Raji (cell line): ENCODE results near the gene DDN.

ENCODE experiments used
- POLR2A ChIP-seq: IDR thresholded peaks from 2 replicates; pipeline ENCODE4 v1.6.1; 2011; ENCODE audit warnings: low read depth, low read length, control low read depth; ENCODE audit not compliant: insufficient read depth

Gene DDN

DNA sequence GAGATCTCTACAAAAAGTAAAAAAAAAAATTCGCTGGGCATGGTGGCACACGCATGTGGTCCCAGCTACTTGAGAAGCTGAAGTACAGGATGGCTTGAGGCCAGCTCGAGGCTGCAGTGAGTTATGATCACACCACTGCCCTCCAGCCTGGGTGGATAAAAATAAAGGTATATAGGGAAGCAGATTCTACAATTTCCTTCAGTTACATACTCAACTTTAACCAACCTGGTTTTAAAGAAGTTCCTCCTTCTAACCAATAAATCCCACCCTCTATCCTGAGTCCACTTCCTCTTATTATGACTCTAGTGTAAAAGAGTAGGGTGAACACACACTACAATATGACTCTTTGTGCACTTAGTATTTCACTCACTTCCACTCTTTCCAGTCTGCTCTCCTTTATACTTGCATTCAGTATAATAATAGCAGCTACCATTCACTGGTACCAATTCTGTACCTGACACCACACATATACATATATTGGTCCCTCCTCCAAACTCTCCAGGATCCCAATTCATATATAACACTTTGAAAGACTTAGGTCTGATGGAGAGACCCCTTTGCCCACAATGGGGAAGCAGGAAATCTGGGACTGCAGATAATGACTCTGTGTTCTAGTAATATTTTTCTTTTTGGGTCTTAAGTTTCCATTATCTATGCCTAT, 44.2 kb downstream of the DDN start:
- no peak for TF ChIP-seq POLR2A

- TF ChIP-seq POLR2A = no peak
Observed at GRCh38 chr12:48954061-48954460, 45.1 kb downstream of the DDN start.

- no peak for TF ChIP-seq POLR2A
Observed at GRCh38 chr12:48952691-48953090, 46.5 kb downstream of the DDN start.

- no peak for TF ChIP-seq POLR2A
Observed at GRCh38 chr12:48947727-48948126, 51.4 kb downstream of the DDN start.

- no peak for TF ChIP-seq POLR2A
Observed at GRCh38 chr12:48946943-48947342, 52.2 kb downstream of the DDN start.

GRCh38 chr12:48946205-48946604, 53.0 kb downstream of the DDN start:
- no peak for TF ChIP-seq POLR2A
